Skin of body (tissue), 3 donors: ENCODE results near the gene TULP4. TPM values are rescaled to one million over a fixed set of nuclear protein-coding genes. Genes with fewer than 3 reads are reported as not detected.
"Not testable (repeated sequence)": the region's sequence is repeated elsewhere in the genome, so short reads cannot be mapped to it uniquely, and the experiment has no call there.

Experiments used
- DNase-seq: peaks from one replicate; lab custom pipeline; 2025; lab: John Stamatoyannopoulos, UW
- small RNA-seq: library from RNA; depleted of rRNA; stranded (forward); fragments of <200 nt; gene quantifications from one replicate; pipeline ENCODE3, GENCODE V24; 2014; ENCODE audit warnings: low replicate concordance
- total RNA-seq: library from RNA; depleted of rRNA; stranded (reverse); fragments of >200 nt; gene quantifications from one replicate; pipeline ENCODE4 v1.2.3, GENCODE V29; 2014

Gene TULP4
- total RNA-seq, 1 donor from 2014 or later = 135 TPM

GRCh38 chr6:158556113-158556512 lies 243.8 kb downstream of the TULP4 start:
- no peak for DNase-seq

DNA sequence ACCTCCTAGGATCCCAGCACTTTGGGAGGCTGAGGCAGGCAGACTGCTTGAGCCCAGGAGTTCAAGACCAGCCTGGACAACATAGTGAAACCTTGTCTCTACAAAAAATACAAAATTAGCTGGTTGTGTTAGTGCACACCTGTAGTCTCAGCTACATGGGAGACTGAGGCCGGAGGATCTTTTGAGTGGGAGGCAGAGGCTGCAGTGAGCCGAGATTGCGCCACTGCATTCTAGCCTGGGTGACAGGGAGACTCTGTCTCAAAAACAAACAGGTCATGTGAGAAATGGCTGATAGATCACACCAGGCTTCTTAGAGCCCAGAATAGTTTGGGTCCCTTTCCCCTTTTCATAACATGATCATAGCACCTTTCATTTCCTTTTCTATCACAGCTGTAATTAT lies 244.8 kb downstream of the TULP4 start:
- not testable (repeated sequence) for DNase-seq

GRCh38 chr6:158557927-158558326 lies 245.7 kb downstream of the TULP4 start:
- no peak for DNase-seq

- no peak for DNase-seq
Measured at GRCh38 chr6:158558415-158559306, 246.4 kb downstream of the TULP4 start.

DNA sequence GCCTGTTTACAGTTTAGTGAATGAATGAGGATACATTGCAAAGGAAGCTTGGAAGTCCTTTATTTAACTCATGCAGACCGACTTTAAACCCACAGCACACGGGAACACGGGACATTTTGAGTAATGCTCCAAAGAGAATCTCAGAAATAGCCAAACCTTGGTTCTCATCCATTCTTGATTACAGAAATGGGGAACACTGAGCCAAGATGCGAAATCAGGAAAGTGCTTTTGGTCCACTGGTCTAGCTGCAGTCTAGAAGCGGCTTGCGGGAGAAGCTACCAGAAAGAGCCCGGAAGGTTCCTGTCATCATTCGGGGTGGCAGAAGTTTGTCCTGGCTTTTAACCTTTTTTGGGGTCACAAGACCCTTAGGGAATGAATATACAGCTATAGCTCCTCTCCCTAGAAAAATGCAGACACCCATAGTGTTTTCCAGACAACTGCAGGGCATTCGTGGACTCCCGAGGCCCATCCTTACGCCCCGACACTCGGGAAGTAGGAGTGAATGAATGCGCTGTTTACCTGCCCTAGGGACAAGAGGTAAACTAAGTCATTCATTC lies 247.2 kb downstream of the TULP4 start:
- no peak for DNase-seq

DNA sequence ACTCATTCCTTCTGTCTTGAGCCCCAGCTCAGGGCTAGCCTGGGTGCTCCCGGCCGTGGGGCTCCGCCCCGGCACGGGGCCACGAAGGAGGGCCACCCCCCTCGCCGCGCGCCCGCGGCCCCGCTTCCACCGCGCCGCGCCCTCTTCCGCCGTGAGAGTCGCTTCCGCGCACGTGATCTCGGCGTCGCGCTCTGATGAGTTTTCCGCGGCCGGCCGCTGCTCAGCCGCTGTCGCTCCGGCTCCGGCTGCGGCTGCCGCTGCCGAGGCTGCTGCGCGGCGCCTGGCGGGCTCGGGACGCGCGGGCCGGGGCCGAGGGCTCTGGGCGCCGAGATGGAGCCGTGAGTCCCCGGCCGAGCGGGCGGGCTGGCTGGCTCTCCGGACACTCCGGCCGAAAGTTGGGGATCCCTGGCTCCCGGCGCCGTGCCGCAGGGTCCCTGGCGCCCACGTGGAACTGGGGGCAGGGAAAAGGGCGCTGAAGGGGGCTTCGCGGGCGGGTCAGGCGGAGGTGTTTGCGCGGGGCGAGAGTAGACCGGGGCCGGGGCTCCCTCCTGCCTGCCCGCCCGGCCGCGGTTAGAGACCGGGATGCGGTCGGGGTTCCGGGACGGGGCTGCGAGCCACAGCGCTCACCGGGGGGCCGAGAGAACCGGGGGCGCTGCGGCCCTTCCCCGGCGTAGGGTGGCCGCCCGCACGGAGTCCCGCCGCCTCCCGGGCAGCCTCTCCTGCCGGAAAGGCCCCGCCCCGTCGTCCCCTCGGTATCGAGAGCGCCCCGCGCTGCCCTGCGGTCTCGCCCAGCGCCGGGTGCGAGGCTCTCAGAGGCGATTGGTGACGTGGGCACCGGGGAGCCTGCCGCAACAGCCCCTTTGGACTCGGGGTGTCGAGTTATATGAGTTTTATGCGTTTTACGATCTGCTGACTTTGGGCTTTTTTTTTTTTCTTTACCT lies 247.9 kb downstream of the TULP4 start, which contains the start of gene TMEM181:
Gene TMEM181 (plus strand): TSS at position 197 of the 941 bp plus-strand sequence. CDS start 134 bp downstream, at position 331.
- peak; percentile 65 for DNase-seq

- DNase-seq = no peak
Measured at GRCh38 chr6:158560836-158561320, 248.6 kb downstream of the TULP4 start.

Small RNA genes within 50 kb of the gene (small RNA-seq; reads per million reads assigned to genes)
- not detected for gene RN7SL173P

Other genes with a start within 250 kb of the TULP4 start
- 6.5 TPM for gene SERAC1, start 144.2 kb upstream of the TULP4 start, total RNA-seq
- gene GTF2H5, start 144.1 kb upstream of the TULP4 start, total RNA-seq = 4.5 TPM
- 20.1 TPM for gene TMEM181, start 247.6 kb downstream of the TULP4 start, total RNA-seq